ENCODE measurements around the gene AADACL3.

Gene AADACL3

GRCh38 chr1:12769976-12770505 lies 54.1 kb downstream of the AADACL3 start:
- DNase-seq = no peak

- DNase-seq = no peak
Measured at GRCh38 chr1:12770620-12771019, 54.7 kb downstream of the AADACL3 start.

- no peak for DNase-seq
Measured at GRCh38 chr1:12771186-12771585, 55.3 kb downstream of the AADACL3 start.

- no peak for DNase-seq
Measured at GRCh38 chr1:12772520-12772919, 56.6 kb downstream of the AADACL3 start.

GRCh38 chr1:12773438-12773837 lies 57.5 kb downstream of the AADACL3 start, which contains the start of gene PRAMEF12:
Gene PRAMEF12 (plus strand): TSS chr1:12773738. CDS start chr1:12774868, 1,130 bp downstream.
- DNase-seq = no peak

- DNase-seq = no peak
Measured at GRCh38 chr1:12774801-12775345, 59.0 kb downstream of the AADACL3 start.

- DNase-seq = no peak
Measured at GRCh38 chr1:12775443-12775842, 59.5 kb downstream of the AADACL3 start.

- DNase-seq = no peak
Measured at GRCh38 chr1:12776801-12777557, 61.1 kb downstream of the AADACL3 start.

Data from NCI-H2081 treated with DMSO at 0.1 percent for 48 hours (cell line).